Upper lobe of left lung (tissue), 6 donors: Measurements from ENCODE around the gene ITPKC. TPM values are rescaled to one million over a fixed set of nuclear protein-coding genes. Genes with fewer than 3 reads are reported as not detected.

Experiments used
- ATAC-seq, 2 donors: fragments of 200-7000 bp; cut with Tn5 transposase; one replicate each; pipeline ENCODE4 v1.9.1; 2022; ENCODE audit warnings: mild to moderate bottlenecking in 2 of 2, moderate library complexity in 2 of 2; ENCODE audit not compliant: low FRiP score in 2 of 2
- DNase-seq, 2 donors: peaks; one replicate each; pipeline ENCODE4 v3.0.0-alpha.2; 2019 to 2020
- H3K27ac ChIP-seq, 4 donors: fragments of 200-600 bp; sonication (generic); one replicate each; pipeline ENCODE4 v1.5.1; 2016 to 2019
- H3K27me3 ChIP-seq, 4 donors: fragments of 200-600 bp; sonication (generic); one replicate each; pipeline ENCODE4 v1.5.1; 2017 to 2019
- H3K36me3 ChIP-seq, 4 donors: fragments of 200-600 bp; sonication (generic); one replicate each; pipeline ENCODE4 v1.5.1; 2016 to 2019
- H3K4me1 ChIP-seq, 4 donors: fragments of 200-600 bp; sonication (generic); one replicate each; pipeline ENCODE4 v1.5.1; 2018 to 2019
- H3K4me3 ChIP-seq, 4 donors: fragments of 200-600 bp; sonication (generic); one replicate each; pipeline ENCODE4 v1.5.1; 2017 to 2019; ENCODE audit warnings: mild to moderate bottlenecking in 2 of 4, moderate library complexity in 1 of 4
- H3K9me3 ChIP-seq, 4 donors: fragments of 200-600 bp; sonication (generic); one replicate each; pipeline ENCODE4 v1.5.1; 2018 to 2019
- EP300 ChIP-seq, 4 donors: sonication (generic); formaldehyde crosslinking; IDR thresholded peaks; one replicate each; pipeline ENCODE4 v1.5.1; 2017; ENCODE audit warnings: antibody characterized with exemption in 4 of 4, control low read depth in 2 of 4
- POLR2A ChIP-seq, 4 donors: fragments of 450-650 bp; IDR thresholded peaks; one replicate each; pipeline ENCODE4 v1.5.1; 2016 to 2017; ENCODE audit warnings: antibody characterized with exemption in 4 of 4, mild to moderate bottlenecking in 2 of 4
- POLR2AphosphoS5 ChIP-seq, 2 donors: sonication (generic); formaldehyde crosslinking; IDR thresholded peaks; one replicate each; pipeline ENCODE4 v1.5.1; 2017; ENCODE audit warnings: antibody characterized with exemption in 2 of 2
- WGBS, 2 donors: methylation state at CpG; one replicate each; pipeline ENCODE4 v1.1.5; 2017 to 2018; 5-methylcytosine and 5-hydroxymethylcytosine counted together
- total RNA-seq, 6 donors: library from RNA; depleted of rRNA in 4 of 6; stranded (reverse); fragments of >200 nt in 4 of 6; gene quantifications; one replicate each; pipeline versions ENCODE4 v1.1.0 to v1.2.1, GENCODE V29; 2016 to 2021
- TF ChIP-seq, protein P1 (sequence below), 6 experiments: fragments of 450-650 bp in 4 of 6; fragments of 200-600 bp in 2 of 6; sonication (generic) in 2 of 6; IDR thresholded peaks; one replicate each; pipeline ENCODE4 v1.5.1; 2016 to 2019; ENCODE audit warnings: antibody characterized with exemption in 6 of 6
- donor health status: DM: no; HTN: no; CAD: no; lungs with moderate emphysema.
- donor health status: DM: no; HTN: yes; CAD: no; lungs with severe emphysema.

The ITPKC gene
- total RNA-seq, 6 donors from 2014 or later = 38.4 to 76.0 (median 55.2) TPM

DNA sequence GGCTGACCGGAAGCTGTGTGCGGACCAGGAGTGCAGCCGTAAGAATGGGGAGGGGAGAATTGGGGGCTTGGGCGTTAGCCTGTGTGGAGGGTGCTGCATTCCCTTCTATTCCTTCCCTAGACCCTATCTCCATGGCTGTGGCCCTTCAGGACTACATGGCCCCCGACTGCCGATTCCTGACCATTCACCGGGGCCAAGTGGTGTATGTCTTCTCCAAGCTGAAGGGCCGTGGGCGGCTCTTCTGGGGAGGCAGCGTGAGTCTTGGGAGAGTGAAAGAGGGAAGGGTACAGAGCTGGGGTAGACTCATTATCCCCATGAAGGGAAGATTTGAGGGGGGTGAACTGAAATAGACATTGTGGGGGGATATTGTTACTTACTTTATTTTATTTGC is 58.7 kb downstream of the ITPKC start:
- Histone ChIP-seq H3K27ac (no peak overlapping the region), H3K4me1 (peaks cover 13 to 20% (median 18%) of the 10 kb centered on the region in 4 donors), H3K27me3 (no peaks in the 10 kb centered on the region), H3K4me3 (no peak overlapping the region), H3K36me3 (no peaks in the 10 kb centered on the region), H3K9me3 (no peaks in the 10 kb centered on the region)
- no peak for ATAC-seq
- WGBS, 2 donors = 91 to 94% methylated on average over 10 of the region's 10 CpGs
- no peak for DNase-seq
- TF ChIP-seq POLR2AphosphoS5 (IDR thresholded peaks at IDR 0.05) = no peak
- TF ChIP-seq, protein P1, sequence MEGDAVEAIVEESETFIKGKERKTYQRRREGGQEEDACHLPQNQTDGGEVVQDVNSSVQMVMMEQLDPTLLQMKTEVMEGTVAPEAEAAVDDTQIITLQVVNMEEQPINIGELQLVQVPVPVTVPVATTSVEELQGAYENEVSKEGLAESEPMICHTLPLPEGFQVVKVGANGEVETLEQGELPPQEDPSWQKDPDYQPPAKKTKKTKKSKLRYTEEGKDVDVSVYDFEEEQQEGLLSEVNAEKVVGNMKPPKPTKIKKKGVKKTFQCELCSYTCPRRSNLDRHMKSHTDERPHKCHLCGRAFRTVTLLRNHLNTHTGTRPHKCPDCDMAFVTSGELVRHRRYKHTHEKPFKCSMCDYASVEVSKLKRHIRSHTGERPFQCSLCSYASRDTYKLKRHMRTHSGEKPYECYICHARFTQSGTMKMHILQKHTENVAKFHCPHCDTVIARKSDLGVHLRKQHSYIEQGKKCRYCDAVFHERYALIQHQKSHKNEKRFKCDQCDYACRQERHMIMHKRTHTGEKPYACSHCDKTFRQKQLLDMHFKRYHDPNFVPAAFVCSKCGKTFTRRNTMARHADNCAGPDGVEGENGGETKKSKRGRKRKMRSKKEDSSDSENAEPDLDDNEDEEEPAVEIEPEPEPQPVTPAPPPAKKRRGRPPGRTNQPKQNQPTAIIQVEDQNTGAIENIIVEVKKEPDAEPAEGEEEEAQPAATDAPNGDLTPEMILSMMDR (IDR thresholded peaks at IDR 0.05) = no peak
- TF ChIP-seq POLR2A (IDR thresholded peaks at IDR 0.05) = no peak
- TF ChIP-seq EP300 (IDR thresholded peaks at IDR 0.05) = no peak

DNA sequence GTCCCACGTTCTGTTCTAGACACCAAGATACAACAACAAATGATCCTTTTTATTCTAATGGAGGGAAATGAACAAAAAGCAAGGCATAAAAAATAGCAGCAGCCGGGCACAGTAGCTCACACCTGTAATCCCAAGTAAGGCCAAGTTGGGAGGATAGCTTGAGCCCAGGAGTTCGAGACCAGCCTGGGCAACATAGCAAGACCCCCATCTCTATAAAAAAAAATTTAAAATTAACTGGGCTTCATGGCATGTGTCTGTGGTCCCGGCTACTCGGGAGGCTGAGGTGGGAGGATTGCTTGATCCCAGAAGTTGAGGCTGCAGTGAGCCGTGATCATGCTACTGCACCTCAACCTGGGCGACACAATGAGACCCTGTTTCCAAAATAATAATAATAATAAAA is 59.5 kb downstream of the ITPKC start:
- Histone ChIP-seq H3K27me3 (no peaks in the 10 kb centered on the region), H3K27ac (peak overlapping the region in 3 of 4 donors; percentile 92 to 98 (median 98)), H3K4me3 (no peak overlapping the region), H3K36me3 (no peaks in the 10 kb centered on the region), H3K4me1 (peaks cover 13 to 20% (median 18%) of the 10 kb centered on the region in 4 donors), H3K9me3 (no peaks in the 10 kb centered on the region)
- WGBS, 2 donors = 74 to 88% methylated on average over 7 of the region's 7 CpGs
- no peak for ATAC-seq
- DNase-seq = no peak
- TF ChIP-seq EP300 (IDR thresholded peaks at IDR 0.05) (no peak), POLR2AphosphoS5 (IDR thresholded peaks at IDR 0.05) (no peak), POLR2A (IDR thresholded peaks at IDR 0.05) (no peak)
- TF ChIP-seq, protein P1 (IDR thresholded peaks at IDR 0.05) = no peak

DNA sequence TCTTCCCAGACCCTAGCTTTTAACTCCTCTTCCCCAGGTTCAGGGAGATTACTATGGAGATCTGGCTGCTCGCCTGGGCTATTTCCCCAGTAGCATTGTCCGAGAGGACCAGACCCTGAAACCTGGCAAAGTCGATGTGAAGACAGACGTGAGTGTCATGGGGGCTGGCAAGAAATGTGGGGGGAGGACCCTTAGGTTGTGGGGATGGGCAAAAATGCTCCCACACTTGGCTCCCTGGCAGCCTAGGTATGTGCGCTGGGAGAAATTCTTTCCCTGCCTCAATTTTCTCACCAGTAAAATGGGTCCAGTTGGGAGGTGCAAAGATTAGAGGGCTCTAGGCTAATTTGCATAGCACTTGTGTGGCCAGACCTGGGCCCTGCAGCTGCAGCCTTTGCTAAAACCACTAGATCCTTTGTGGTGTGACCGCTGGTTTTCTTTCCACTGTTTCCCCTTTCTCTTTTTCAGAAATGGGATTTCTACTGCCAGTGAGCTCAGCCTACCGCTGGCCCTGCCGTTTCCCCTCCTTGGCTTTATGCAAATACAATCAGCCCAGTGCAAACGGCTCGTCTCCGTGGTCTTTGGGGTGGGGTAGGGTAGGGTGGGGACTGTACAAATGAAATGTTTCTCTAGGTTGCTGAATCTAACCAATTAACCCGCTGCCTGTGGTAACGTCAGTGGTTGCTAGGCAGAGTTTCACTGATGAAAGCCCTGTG is 60.2 kb downstream of the ITPKC start:
- WGBS, 2 donors = 10 to 11% methylated on average over 13 of the region's 13 CpGs
- ATAC-seq (peak; percentile 91), DNase-seq (peak in 1 of 2 donors; percentile 96)
- TF ChIP-seq EP300 (IDR thresholded peaks at IDR 0.05) = no peak
- TF ChIP-seq POLR2AphosphoS5 (IDR thresholded peaks at IDR 0.05) = peak in 1 of 2 donors; percentile 9
- TF ChIP-seq, protein P1 (IDR thresholded peaks at IDR 0.05) = peak in 2 of 6 experiments; percentile 6
- no peak for TF ChIP-seq POLR2A (IDR thresholded peaks at IDR 0.05)
- H3K27me3 ChIP-seq = no peaks in the 10 kb centered on the region
- peaks cover 13 to 20% (median 18%) of the 10 kb centered on the region in 4 donors for H3K4me1 ChIP-seq
- no peaks in the 10 kb centered on the region for H3K9me3 ChIP-seq
- peak overlapping the region; percentile 63 to 90 (median 88) for H3K4me3 ChIP-seq
- H3K27ac ChIP-seq = peak overlapping the region; percentile 92 to 98 (median 98)
- no peaks in the 10 kb centered on the region for H3K36me3 ChIP-seq

DNA sequence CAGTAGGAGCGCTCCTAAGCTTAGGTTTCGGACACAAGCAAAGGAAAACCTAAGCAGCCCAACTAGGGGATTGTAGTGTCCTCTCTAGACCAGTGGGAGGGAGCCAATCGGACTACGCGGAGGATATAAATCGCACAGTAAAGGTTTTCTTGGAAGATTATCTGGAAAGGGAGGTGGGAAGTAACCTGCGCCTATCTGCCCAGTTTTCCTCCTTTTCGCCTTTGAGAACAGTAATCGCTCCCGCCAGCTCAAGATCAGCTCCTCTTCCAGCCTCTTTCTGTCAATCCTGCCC is 60.7 kb downstream of the ITPKC start:
- Histone ChIP-seq H3K27me3 (no peaks in the 10 kb centered on the region), H3K27ac (peak overlapping the region; percentile 92 to 98 (median 98)), H3K9me3 (no peaks in the 10 kb centered on the region), H3K4me3 (peak overlapping the region; percentile 63 to 90 (median 88)), H3K4me1 (peaks cover 13 to 20% (median 18%) of the 10 kb centered on the region in 4 donors), H3K36me3 (no peaks in the 10 kb centered on the region)
- TF ChIP-seq EP300 (IDR thresholded peaks at IDR 0.05) = peak in 1 of 4 donors; percentile 31
- TF ChIP-seq POLR2AphosphoS5 (IDR thresholded peaks at IDR 0.05) = no peak
- DNase-seq (no peak), ATAC-seq (no peak)
- 0% methylated on average over 10 of the region's 10 CpGs for WGBS, 2 donors

DNA sequence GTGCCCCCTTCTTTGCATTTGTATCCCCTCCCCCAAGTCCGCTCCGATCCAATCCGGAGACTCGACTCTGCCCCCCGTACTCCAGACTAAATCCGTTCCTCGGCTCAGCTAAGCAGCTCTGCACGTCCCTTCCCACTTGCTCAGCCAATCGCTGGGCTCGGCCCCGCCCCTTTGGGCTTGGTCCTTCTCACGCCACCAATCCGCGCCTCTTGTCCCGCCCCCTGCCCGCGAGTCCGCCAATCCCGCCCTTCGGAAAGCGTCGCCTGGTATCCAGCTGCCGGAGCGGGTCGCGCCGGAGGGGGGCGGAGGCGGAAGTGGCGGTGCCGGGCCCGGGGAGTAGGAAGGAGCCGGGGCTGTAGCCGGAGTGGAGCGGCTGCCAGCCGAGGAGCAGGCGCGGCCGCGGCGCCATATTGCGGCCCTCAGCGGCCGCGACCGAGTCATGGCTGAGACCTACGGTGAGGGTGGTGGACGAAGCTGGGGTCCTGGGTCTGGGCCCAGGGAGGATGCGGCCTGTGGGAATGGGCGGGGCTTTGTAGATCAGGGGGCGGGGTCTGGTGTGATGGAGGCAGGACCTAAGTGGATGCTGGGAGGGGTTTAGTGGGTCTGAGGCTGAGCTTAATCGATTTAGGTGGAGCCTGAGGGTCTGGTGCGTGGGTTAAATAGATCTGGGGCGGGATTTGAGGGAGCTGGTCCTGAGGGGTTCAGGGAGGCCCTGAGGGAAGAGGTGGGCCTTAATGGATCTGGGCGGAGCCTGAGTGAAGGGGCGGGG is 61.2 kb downstream of the ITPKC start, which contains the start of gene RAB4B:
Gene RAB4B (plus strand): TSS at position 311 of the 769 bp plus-strand sequence. CDS start 129 bp downstream, at position 440.
- Histone ChIP-seq H3K4me3 (peak within 1 kb of the TSS; percentile 75 to 90 (median 88)), H3K27me3 (no peaks in the 10 kb centered on the region), H3K4me1 (peaks cover 13 to 20% (median 18%) of the 10 kb centered on the region in 4 donors), H3K9me3 (no peaks in the 10 kb centered on the region), H3K27ac (peak within 1 kb of the TSS; percentile 92 to 98 (median 98)), H3K36me3 (no peaks in the 10 kb centered on the region)
- TF ChIP-seq, protein P1 (IDR thresholded peaks at IDR 0.05) = peak in 4 of 6 experiments; percentile 47 to 64 (median 54)
- TF ChIP-seq EP300 (IDR thresholded peaks at IDR 0.05) (no peak), POLR2A (IDR thresholded peaks at IDR 0.05) (peak; percentile 28 to 91 (median 59)), POLR2AphosphoS5 (IDR thresholded peaks at IDR 0.05) (peak; percentile 81 to 89)
- DNase-seq = peak; percentile 100
- peak; percentile 98 for ATAC-seq
- WGBS, 2 donors = 0% methylated on average over 16 to 40 of the region's 56 CpGs
